ENCODE measurements around the gene CASS4.
A peak's percentile ranks its signal among the peaks of the same experiment; 100 is the strongest.

The CASS4 gene

DNA sequence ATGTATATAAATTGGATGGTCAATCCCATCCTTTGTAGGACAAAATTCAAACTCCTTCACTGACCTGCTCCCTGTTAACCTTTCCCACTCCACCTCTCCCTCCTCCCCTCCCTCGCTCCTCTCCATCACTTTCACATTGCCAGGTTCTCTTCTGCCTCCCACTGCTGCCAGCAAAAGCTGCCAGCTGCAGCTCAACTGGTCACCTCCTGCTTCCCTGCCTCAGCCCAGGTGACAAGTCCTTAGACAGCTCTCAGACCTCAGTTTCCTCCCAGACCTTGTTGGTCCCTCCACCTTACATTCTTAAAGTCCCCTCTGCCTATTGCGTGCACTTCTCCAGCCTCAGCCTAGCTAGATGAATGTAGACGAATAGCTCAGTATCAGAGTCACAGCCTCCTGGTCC, 33.1 kb downstream of the CASS4 start:
- no peak for DNase-seq (ENCODE audit: low spot score)

DNA sequence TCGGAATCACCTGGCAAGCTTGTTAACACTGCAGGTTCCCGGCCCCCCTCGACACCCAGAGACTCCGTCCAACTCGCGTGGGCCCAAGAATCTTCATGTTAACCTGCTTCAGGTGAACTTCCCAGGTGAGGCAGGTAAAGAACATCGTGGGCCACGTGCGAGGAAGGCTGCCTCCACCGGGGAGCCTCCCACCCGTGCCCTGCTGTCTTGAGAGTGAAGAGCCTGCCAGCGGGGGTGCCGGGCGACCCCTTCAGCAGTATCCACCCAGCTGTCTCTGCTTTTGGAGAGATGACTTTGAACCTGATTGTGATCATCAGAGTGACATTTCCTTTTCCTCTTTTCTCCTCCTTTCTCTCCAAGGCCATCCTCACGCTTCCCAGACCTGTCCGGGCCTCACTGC, 33.5 kb downstream of the CASS4 start:
- DNase-seq (ENCODE audit: low spot score), result no peak

DNA sequence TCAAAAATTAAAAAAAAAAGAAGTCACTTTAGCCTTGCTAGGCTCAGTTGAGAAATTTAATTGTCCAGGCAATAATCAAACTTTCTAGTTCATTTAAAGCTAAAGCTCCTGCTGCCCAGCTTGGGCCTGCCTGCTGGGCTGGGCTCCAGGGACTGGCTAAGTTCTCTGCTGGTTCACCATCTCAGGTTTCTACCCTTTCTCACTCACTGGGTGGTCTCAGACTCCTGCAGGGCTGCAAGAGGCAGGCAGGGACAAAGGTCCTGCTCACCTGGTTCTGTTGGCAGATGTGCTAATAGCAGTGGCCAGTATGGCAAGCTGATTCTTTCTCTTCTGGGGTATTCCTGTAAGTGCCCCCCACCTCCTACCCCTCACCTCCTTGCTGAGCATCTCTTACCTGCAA, 35.2 kb downstream of the CASS4 start:
- no peak for DNase-seq (ENCODE audit: low spot score)

DNA sequence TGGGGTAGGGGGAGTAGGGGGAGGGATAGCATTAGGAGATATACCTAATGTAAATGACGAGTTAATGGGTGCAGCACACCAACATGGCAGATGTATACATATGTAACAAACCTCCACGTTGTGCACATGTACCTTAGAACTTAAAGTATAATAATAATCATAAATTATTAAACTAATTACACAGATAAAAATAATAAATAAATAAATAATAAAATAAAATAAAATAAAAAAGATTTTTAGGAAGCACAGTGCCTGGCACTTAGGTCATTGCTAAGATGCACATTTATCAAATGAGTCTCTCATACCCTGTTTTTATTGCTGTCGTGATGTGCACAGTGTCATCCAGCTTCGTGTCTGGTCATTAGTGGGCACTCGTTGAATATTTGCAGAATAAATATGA, 37.4 kb downstream of the CASS4 start:
- DNase-seq (ENCODE audit: low spot score), result no peak

DNA sequence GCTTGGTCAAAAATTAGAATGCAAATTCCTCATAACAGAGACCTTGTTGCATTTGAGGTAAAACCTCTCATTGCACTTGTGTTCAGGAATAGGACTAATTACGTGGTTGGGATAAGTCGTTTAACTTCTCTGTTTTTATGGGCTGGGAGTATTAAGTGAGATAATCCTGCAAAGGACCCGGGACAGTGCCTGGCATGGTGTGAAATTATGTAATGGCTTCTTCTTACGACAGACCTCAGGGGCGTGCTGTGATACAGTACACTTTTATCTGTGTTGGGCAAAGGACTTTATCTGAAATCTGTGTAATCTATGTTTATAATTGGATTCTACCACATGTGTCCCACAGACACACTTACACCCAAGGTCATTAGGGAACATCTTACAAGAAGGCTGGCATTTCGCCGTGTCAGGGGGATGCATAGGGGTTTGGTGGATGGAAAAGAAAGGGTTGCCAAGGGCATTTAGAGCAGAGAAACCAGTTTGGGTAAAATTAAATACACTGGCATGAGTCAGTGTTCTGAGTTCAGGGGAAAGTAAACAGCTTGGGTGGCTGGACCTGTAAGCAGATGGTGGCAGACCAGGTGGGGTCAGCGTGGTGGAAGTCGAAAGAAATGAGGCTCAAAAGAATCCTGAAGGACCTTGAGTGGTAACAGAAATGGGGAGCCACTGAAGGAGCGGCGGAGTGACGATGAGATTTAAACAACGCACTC, 39.2 kb downstream of the CASS4 start:
- DNase-seq (ENCODE audit: low spot score), result no peak

DNA sequence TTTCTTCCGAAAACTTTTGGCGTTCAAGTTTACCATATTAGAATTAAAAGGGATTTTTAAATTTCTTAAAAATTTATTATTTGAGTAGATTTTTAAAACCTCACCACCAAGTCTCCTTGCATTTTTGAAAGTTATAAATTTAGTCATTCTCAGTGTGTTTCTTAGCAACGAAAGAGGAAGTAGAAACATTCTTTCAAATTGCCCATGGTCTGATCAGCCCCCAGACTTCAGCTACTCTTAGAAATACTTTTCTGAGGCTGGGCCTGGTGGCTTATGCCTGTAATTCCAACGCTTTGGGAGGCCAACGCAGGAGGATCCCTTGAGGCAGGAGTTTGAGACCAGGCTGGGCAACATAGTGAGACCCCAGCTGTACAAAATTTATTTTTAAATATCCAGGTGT, 41.3 kb downstream of the CASS4 start:
- DNase-seq (ENCODE audit: low spot score), result no peak

DNA sequence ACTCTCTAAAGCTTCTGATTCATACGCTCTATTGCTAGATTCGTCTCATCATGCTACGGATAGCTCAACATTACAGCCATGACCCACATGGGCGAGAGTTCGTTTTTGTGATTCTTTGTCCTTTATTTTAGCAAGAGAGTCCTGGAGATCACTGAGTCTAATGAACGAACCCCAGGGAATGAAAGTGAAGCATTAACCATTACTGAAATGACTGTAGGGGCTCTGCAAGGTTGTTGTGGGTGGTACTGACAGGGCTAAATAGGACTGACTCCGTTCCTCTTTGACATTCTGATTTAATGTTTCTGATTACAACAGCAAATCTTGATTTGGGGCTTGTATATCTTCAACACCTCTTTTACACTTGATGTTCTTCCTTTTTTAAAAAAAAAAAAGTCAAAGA, 42.7 kb downstream of the CASS4 start:
- DNase-seq (ENCODE audit: low spot score), result no peak

DNA sequence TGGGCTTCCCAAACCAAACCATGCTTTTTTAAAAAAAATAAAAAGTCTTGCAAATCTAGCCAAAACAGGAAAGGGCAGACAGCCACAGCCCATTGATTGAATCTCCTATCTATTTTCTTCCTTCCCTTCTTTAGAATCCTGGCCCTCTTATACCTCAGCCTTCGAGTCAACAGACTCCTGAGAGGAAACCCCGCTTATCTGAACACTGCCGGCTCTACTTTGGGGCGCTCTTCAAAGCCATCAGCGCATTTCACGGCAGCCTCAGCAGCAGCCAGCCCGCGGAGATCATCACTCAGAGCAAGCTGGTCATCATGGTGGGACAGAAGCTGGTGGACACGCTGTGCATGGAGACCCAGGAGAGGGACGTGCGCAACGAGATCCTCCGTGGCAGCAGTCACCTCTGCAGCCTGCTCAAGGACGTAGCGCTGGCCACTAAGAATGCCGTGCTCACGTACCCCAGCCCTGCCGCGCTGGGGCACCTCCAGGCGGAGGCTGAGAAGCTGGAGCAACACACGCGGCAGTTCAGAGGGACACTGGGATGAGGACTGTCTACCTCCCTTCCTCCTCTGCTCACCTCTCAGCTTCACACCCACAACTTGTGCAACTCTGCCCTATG, 46.3 kb downstream of the CASS4 start:
- peak; percentile 18 for DNase-seq (ENCODE audit: low spot score)

DNA sequence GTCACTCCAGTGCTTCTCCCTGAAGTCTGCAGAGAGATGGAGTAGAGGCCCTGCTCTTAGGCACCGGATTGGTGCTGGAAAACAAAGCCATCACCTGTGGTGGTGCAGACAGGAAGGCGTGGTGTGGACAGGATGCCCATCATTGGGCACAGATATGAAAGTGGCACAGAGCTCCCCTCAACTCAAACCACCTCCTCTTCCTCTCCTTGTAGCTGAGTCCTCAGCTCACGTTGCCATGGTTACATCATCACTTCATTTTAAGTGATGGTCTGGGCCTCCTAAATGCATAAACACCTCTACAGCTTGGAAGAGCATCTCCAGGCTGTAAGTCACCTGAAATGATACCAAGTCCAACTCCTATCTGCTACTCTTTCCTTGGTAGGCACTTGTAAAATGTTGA, 48.4 kb downstream of the CASS4 start:
- no peak for DNase-seq (ENCODE audit: low spot score)

DNA sequence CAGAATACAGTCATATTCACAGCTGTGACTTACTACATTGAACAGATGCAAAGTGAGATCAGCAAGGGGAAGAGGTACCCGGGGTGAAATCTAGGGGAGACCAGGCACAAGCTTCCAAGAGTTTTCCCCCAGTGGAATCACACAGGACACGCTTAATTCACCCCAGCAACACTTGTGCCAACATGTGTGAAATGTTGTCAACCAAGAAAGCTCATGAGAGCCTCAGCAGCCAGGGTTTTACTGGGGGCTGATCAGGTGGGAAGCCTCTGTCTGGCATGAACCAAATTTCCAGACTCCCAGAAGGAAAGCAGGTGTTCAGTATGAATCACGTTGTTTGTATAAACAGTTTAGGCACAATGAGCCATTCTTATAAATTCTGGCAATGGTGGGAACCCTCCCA, 49.5 kb downstream of the CASS4 start:
- DNase-seq (ENCODE audit: low spot score), result no peak

DNA sequence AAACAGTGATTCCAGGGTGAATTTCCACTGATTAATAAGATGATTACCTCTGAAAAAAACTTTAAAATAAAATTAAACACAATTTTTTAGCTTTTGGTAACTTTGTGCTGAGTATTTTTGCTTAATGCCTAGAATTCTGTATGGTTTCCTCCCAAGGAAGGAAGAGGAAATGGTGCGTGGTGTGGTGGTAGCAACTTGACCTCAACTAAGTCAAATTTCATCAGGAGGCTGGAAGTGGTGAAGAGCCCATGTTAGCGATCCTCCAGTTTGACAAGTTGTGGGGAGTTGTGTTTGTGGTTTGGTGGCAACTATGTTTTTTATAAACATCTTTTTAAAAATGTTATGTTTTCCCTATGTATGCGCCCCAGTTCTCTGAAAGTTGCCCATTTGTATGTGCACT, 51.4 kb downstream of the CASS4 start:
- no peak for DNase-seq (ENCODE audit: low spot score)

DNA sequence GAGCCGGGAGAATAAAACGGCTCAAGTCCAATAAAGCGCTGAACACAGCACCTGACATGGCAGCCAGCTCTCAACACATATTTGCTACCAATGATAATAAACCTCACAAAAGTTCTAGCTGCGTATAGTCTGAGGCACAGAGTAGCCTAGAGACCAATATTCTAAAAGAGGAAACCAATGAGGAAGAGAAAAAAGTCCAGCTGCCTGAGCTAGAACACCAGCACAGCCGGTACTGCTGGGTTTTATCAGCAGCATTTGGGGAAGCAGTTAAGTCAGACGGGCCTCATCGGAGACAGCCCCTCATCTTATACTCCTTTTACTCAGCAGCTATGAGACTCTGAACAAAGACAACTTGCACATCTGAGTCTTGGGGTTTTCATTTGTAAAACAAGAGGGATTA, 53.9 kb downstream of the CASS4 start:
- no peak for DNase-seq (ENCODE audit: low spot score)

DNA sequence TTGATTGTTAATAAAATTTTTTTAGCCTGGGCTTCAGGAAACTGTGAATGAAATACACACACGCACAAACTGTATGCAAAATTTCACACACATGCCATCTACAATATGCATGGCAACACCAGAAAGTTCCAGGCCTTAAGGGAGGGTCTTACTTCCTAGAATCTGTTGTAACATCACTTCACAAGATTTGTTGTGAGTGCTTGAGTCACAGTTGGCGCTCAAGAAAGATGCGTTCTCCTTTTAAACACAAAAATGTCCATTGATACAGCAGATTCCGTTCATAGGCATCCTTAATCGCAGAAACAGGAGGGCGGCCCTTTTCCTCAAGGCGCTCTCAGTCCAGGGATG, 55.9 kb downstream of the CASS4 start:
- no peak for DNase-seq (ENCODE audit: low spot score)

DNA sequence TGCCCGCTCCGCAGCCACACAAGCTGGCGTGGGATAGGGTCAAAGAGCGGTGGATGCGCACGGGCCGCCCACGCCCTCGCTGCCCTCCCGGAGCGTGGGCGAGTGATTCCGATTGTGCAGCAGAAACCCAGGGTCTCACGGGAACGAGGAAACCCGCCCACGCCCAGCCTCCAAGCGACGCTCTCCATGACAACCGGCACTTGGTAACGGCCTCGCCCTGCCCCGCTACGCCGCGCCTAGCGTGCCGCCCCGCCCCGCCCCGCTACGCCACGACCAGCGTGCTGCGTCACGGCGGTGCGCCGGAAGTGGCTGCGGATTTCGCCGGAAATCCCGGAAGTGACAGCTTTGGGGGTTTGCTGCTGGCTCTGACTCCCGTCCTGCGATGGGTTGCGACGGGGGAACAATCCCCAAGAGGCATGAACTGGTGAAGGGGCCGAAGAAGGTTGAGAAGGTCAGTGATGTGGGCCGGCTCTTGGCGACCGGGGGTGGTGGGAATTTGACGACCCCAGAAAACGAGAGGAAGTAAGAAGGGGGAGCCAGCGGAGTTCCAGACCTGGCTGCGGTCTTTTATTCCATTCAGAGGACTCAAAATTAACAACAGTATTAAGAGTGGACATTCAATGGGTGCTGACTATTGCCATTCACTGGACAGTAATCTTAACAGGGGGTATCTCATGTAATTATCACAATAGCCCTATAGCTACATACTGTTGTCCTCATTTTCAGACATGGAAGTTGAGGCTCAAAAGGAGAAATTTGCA, 56.4 kb downstream of the CASS4 start, which contains the start of gene RTF2:
Gene RTF2 (plus strand): TSS at position 312 of the 761 bp plus-strand sequence. CDS start 71 bp downstream, at position 383.
- peak; percentile 97 for DNase-seq (ENCODE audit: low spot score)

DNA sequence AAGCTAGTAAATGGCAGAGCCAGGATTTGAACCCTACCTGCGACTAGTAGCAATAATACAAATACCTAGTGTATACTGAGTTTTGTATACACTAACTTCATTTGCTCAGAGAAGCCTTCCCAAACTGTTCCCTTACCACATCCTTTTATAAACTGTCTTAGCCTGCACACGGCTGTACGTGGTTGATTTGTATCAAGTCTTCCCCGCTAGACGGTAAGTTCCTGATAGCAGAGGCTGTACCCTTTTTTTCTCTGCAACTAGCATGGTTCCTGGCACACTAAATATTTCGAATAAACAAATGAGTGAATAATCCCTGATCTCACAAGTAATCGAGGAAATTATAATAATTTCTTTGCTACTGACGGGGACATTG, 57.0 kb downstream of the CASS4 start:
- DNase-seq (ENCODE audit: low spot score), result no peak

DNA sequence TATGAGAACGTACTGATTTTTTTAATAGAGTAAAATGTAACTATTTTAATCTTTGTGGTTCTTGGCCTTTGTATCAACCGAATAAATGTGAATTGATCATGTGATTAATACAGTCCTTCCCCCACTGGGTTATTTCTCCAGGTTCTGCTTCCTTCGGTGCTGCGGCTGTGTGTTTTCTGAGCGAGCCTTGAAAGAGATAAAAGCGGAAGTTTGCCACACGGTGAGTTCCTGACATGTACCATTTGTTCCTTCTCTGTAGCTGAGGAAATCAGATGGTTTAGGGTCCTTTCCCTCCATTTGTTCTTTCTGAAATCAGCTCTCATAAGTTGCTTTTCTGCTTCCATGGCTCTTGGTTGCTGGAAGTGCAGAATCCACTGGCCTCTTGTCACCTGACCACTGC, 71.9 kb downstream of the CASS4 start:
- no peak for DNase-seq (ENCODE audit: low spot score)

DNA sequence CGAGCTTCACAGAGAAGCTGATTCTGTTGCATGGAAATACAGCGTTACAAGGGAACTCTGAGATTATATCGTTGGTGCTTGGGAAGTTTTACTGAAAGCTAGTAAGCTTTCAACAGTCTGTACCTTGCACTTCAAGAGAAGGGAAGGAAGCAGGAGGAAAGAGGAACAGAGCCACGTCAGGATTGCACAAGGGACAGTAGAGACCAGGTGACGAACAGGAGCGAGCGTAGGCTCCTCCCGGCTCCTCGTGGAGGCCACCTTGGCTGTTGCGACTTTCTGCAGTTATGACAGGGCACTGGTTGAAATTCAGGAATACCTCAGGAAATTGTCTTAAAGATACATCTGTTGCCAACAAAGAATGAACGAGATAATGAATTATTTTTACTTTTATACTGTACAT, 75.2 kb downstream of the CASS4 start:
- DNase-seq (ENCODE audit: low spot score), result no peak

DNA sequence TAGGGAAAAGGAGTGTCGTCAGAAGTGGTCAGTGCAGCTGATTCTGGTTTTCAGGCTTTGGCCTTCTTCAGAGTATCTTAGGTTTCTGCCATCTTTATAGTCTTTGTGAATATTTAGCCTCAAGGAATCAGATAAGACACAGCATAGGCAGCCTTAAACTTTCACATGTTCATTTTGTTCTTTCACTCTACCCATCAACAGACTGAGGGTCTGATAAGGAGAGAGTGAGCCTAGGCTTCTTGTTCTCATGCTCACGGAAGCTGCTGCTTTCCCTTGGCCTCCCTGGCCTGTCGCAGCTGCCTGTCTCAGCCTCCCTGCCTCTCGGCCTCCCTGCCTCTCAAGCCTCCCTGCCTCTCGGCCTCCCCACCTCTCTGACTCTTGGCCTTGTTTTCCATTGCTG, 76.5 kb downstream of the CASS4 start:
- DNase-seq (ENCODE audit: low spot score), result no peak

DNA sequence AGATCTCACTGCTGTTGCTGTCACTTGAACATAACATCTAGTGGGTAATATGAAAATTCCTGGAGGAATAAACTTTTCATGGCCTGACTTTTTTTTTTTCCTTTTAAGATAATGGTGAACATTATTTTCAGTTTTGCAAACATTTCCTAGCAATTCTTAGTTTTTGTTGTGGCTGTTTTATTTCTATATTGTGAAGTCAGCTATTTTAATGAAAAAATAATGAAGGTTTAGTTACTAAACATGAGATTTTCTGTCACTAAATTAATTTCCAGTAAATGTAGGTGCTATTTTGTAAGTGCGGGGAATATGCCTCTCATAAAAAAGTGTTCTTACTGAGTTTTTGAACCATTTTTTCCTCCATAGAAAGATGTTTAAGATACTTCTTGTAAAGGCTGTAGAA, 89.1 kb downstream of the CASS4 start:
- DNase-seq (ENCODE audit: low spot score), result no peak

DNA sequence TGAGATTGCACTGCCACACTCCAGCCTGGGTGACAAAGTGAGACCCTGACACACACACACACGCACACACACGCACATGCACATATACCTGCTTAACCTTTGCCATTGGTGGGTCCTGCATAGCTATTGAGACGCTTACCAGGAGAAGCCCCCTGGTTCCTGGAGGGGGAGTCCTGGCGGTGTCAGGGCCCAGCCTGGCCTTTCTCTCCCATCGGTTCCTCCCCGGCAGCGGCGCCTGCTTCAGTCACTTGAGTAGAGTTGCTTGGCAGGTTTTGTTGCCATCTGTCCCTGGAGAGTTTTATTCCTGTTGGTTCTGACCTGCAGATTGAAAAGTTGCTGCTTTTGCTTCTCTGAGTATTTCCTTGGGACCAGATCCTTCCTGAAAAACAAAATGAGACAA, 91.9 kb downstream of the CASS4 start:
- no peak for DNase-seq (ENCODE audit: low spot score)

DNA sequence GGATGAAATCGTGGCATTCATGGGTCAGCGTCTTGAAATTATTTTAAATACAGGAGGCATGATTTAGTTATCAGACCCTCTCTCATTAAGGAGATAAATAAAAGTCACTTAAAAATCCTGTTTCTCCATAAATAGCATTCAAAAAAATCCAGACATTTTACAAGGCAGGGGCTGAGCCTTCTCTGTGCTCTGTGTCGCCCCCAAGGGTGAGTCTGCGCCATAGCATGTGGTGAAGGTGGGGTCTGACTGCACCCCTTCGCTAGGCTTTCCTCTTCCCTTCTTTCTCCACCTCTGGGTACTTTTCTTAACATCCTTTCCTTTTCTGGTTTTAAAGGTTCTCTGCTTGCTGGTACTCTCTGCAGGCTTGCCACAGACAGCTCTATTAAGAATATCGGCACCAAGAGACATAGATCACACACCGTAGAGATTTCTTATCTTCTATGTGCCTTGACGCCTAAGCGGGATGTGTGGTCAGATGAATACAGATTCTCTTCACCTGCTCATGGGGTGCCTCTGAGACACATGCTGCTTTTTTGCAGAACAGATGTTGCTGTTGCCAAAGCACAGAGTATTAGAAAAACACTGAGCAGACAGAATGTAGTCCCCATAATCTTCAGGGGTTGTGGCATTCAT, 92.4 kb downstream of the CASS4 start:
- peak; percentile 30 for DNase-seq (ENCODE audit: low spot score)

DNA sequence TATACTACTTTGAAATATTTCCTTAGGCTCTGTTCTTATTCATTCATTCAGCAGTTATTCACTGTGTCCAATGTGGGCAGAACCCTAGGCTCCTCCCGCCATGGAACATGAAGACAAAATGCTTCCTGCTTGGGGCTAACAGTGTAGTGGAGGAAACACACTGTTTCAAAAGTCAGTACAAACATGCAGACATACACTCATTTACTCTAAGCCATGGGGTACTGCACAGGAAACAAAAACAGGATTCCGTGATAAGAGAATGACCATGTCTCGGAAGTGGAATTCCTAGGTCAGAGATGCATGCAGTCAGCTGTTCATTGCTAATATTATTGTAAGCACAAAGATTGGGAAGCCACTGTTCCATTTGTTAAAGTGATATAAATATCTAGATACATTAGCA, 94.0 kb downstream of the CASS4 start:
- no peak for DNase-seq (ENCODE audit: low spot score)
